ENCODE data around the gene TRAPPC3.

Gene TRAPPC3

DNA sequence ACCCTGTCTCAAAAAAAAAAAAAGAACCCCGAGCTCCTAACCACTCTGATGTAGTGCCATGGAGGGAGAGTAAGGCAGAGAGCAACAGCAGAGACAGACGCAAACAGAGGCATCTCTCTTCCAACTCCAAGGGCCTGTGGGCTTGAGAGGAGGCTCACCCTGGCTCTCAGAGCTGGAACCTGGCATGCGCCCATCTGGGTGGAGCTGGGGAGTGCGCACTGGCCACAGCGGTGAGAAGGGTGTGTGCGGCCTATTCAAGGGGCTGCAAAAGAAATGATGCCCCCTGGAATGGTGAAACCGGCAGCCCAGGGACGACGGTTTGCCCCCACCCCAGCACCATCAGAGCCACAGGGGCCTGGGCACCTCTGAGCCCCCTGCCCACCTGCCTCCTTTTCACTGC, 41.9 kb downstream of the TRAPPC3 start:
- TF ChIP-seq, protein P1, sequence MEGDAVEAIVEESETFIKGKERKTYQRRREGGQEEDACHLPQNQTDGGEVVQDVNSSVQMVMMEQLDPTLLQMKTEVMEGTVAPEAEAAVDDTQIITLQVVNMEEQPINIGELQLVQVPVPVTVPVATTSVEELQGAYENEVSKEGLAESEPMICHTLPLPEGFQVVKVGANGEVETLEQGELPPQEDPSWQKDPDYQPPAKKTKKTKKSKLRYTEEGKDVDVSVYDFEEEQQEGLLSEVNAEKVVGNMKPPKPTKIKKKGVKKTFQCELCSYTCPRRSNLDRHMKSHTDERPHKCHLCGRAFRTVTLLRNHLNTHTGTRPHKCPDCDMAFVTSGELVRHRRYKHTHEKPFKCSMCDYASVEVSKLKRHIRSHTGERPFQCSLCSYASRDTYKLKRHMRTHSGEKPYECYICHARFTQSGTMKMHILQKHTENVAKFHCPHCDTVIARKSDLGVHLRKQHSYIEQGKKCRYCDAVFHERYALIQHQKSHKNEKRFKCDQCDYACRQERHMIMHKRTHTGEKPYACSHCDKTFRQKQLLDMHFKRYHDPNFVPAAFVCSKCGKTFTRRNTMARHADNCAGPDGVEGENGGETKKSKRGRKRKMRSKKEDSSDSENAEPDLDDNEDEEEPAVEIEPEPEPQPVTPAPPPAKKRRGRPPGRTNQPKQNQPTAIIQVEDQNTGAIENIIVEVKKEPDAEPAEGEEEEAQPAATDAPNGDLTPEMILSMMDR (IDR thresholded peaks at IDR 0.05; ENCODE audit: low read depth, low read length, missing control alignments): no peak
- no peak for DNase-seq (ENCODE audit: low read depth)
- no peak overlapping the region for H3K4me3 ChIP-seq (ENCODE audit: low read depth, low read length)
- in situ Hi-C loops (cut with HindIII; ENCODE audit: low sequenced_read_pairs): no loop called here

DNA sequence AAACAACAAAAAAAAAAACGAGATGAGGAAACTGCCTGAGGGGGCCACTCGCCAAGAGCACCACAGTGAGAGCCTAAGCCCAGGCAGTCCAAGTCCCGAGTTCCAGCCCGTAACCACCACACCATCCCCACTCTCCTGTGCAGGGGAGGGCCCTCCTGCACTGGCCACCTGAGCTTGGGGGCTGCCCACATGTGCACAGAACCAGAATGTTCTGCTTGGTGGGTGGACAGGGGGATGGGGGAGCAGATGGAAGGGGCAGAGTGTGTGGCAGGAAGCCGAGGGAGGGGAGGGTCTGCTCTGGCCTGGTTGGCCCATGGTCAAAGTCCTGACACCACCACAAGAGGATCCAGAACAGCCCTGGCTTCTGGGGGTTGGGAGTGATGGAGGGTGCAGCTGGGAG, 43.0 kb downstream of the TRAPPC3 start:
- TF ChIP-seq, protein P1 (IDR thresholded peaks at IDR 0.05; ENCODE audit: low read depth, low read length, missing control alignments): no peak
- in situ Hi-C loops (cut with HindIII; ENCODE audit: low sequenced_read_pairs): no loop called here
- no peak overlapping the region for H3K4me3 ChIP-seq (ENCODE audit: low read depth, low read length)
- no peak for DNase-seq (ENCODE audit: low read depth)

DNA sequence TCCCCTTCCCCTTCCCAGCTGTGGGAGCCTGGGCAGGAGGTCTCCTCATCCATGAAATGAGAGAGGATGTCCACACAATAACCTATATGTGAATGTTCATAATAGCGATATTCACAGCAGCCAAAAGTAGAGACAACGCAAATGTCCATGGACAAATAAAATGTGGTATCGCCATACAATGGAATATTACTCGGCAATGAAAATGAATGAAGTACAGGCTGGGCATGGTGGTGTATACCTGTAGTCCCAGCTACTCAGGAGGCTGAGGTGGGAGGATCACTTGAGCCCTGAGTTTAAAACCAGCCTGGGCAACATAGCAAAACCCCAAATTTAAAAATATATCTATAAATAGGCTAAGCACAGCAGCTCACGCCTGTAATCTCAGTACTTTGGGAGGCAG, 47.7 kb downstream of the TRAPPC3 start:
- TF ChIP-seq, protein P1 (IDR thresholded peaks at IDR 0.05; ENCODE audit: low read depth, low read length, missing control alignments): no peak
- in situ Hi-C loops (cut with HindIII; ENCODE audit: low sequenced_read_pairs): no loop called here
- DNase-seq (ENCODE audit: low read depth): no peak
- H3K4me3 ChIP-seq (ENCODE audit: low read depth, low read length): no peak overlapping the region

DNA sequence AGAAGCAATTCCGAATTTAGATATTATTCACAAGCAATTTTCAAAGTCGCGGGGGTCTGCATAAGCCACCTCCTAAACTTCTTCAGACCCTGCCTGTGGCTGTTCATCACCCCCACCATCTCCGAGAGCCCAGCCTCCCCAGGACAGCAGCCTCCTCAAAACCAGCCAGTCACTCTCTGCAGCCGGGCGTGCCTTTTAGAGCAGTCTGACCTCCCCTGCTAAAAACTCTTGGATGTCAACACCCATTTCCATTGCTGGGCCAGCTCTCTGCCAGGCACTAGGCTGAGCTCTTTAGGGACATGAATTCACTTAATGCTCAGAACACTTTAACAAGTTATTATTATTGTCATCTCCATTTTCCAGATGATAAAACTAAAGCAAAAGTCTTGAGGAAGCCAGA, 48.9 kb downstream of the TRAPPC3 start:
- TF ChIP-seq, protein P1 (IDR thresholded peaks at IDR 0.05; ENCODE audit: low read depth, low read length, missing control alignments): no peak
- DNase-seq (ENCODE audit: low read depth): no peak
- in situ Hi-C loops (cut with HindIII; ENCODE audit: low sequenced_read_pairs): no loop called here
- no peak overlapping the region for H3K4me3 ChIP-seq (ENCODE audit: low read depth, low read length)

DNA sequence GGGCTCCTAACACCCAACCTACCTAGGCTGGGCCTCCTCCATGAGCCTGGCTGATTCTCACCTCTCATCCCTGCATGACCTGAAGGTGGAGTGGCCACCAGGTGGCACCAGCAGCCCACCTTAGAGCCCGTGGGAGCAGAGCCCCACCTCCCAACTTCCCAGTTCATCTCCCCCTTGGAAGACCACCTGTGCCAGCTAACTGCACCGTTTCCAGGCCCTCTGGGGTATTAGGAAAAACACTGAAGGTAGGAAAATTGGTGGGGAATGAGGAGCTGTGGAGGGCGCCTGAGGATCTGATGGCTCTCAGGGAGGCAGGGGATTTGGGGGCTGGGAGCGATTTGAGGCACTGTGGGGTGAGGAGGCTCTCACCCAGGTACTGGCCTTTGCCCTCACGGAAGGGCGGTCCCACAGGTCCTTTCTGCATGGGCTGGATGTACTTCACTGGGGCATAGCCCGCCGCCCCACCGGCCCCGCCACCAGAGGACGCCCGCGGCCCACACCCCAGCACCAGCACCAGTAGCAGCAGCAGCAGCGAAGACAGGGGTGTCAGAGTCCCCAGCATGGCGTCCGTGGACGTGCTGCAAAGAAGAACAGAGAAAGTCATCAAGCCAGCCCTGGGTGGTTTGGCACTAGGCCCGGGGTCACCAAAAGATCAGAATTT, 49.5 kb downstream of the TRAPPC3 start:
- DNase-seq (ENCODE audit: low read depth): no peak
- TF ChIP-seq, protein P1 (IDR thresholded peaks at IDR 0.05; ENCODE audit: low read depth, low read length, missing control alignments): peak; percentile 73
- no peak overlapping the region for H3K4me3 ChIP-seq (ENCODE audit: low read depth, low read length)
- in situ Hi-C loops (cut with HindIII; ENCODE audit: low sequenced_read_pairs): no loop called here

DNA sequence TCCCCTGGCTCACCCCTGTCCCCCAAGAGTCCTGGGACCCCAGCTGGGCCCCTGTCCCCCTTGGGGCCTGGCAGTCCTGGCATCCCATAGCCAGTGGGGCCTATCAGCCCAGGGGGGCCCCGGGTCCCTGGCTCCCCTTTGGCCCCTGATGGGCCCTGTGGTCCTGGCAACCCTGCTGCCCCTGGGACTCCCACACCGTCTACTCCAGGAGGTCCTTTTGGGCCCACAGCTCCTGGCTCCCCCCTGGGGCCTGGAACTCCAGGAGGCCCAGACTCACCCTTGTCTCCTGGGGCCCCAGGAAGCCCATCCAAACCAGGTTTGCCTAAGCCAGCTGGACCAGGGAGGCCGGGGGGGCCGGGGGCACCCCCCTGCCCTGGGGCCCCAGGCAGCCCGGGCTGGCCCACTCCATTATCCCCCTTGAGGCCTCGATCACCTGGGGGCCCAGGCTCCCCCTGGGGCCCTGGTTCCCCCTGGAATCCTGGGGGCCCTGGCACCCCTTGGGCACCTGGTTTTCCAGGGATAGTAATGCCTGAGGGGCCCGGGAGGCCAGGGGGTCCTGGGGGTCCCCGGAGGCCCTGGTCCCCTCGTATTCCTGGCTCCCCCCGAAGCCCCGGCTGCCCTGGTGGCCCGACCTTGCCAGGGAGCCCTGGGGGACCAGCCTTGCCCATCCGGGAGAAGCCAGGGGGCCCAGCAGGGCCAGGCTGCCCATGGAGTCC, 50.5 kb downstream of the TRAPPC3 start:
- in situ Hi-C loops (cut with HindIII; ENCODE audit: low sequenced_read_pairs): no loop called here

More for the DNA sequence above, 50.5 kb downstream of the TRAPPC3 start:
- H3K4me3 ChIP-seq (ENCODE audit: low read depth, low read length): no peak overlapping the region
- TF ChIP-seq, protein P1 (IDR thresholded peaks at IDR 0.05; ENCODE audit: low read depth, low read length, missing control alignments): no peak
- DNase-seq (ENCODE audit: low read depth): no peak
